B cell (primary cell): ENCODE results near the gene POTEB3. TPM values are rescaled to one million over a fixed set of nuclear protein-coding genes. Genes with fewer than 3 reads are reported as not detected.
"Not testable (repeated sequence)": the region's sequence is repeated elsewhere in the genome, so short reads cannot be mapped to it uniquely, and the experiment has no call there.

Source experiments
- ATAC-seq: fragments of 200-7000 bp; cut with Tn5 transposase; one replicate; pipeline ENCODE4 v1.10.0; 2021; ENCODE audit warnings: low read depth, mild to moderate bottlenecking, moderate number of reproducible peaks, moderate library complexity
- CTCF ChIA-PET: fragments of 350-600 bp; sonication (Branson Sonifier 250); formaldehyde crosslinking; loops from one replicate; lab custom pipeline; 2021; ENCODE audit warnings: antibody characterized with exemption, inconsistent platforms; lab: Charles Lee
- POLR2A ChIA-PET: fragments of 350-600 bp; sonication (Branson Sonifier 250); formaldehyde crosslinking; loops from one replicate; lab custom pipeline; 2021; ENCODE audit warnings: antibody characterized with exemption; lab: Charles Lee
- DNase-seq: peaks from one replicate; pipeline ENCODE4 v3.0.0; 2013
- H2AFZ ChIP-seq: 2 replicates; pipeline ENCODE4 v1.6.1; 2012; ENCODE audit warnings: mild to moderate bottlenecking, low read depth, low read length; ENCODE audit not compliant: insufficient read depth, poor library complexity, severe bottlenecking
- H3K27ac ChIP-seq, 2 donors: 1 replicate in 1 of 2; 2 replicates in 1 of 2; pipeline ENCODE4 v1.5.1; 2012 to 2013; ENCODE audit warnings: low read length in 2 of 2, mild to moderate bottlenecking in 2 of 2, moderate library complexity in 1 of 2
- H3K27me3 ChIP-seq, 4 experiments: fragments of 200-600 bp in 1 of 4; sonication (generic) in 1 of 4; replicated peaks in 1 of 4; 1 replicate in 2 of 4; 2 replicates in 2 of 4; pipeline versions ENCODE4 v1.6.1 to v1.7.0; 2013 to 2016; ENCODE audit warnings: low read length in 3 of 4, mild to moderate bottlenecking in 2 of 4, mixed read lengths in 1 of 4, moderate library complexity in 1 of 4; ENCODE audit not compliant: insufficient read depth in 4 of 4, control insufficient read depth in 3 of 4; ENCODE audit errors: control extremely low read depth in 1 of 4
- H3K36me3 ChIP-seq, 2 experiments: replicated peaks in 1 of 2; 1 replicate in 1 of 2; 2 replicates in 1 of 2; pipeline versions ENCODE4 v1.6.1 to v1.7.1; 2013; ENCODE audit warnings: low read length in 1 of 2; ENCODE audit not compliant: insufficient read depth in 2 of 2, control insufficient read depth in 1 of 2; ENCODE audit errors: control extremely low read depth in 1 of 2, extremely low read depth in 1 of 2
- H3K4me1 ChIP-seq, 2 donors: fragments of 200-600 bp in 1 of 2; sonication (generic) in 1 of 2; 1 replicate in 1 of 2; 2 replicates in 1 of 2; pipeline versions ENCODE4 v1.5.1 to v1.6.1; 2013 to 2017; ENCODE audit warnings: low read length in 2 of 2; ENCODE audit not compliant: control insufficient read depth in 2 of 2, insufficient read depth in 2 of 2
- H3K4me2 ChIP-seq: replicated peaks from 2 replicates; pipeline ENCODE3; 2012; ENCODE audit warnings: mild to moderate bottlenecking, low read depth, low read length; ENCODE audit not compliant: poor library complexity, severe bottlenecking
- H3K4me3 ChIP-seq, 5 experiments: fragments of 200-600 bp in 1 of 5; sonication (generic) in 1 of 5; 1 replicate in 3 of 5; 2 replicates in 2 of 5; pipeline versions ENCODE4 v1.5.1 to v1.7.0; 2011 to 2016; ENCODE audit warnings: low read length in 4 of 5, mild to moderate bottlenecking in 4 of 5, low read depth in 2 of 5, control low read depth in 1 of 5, moderate library complexity in 1 of 5; ENCODE audit not compliant: insufficient read depth in 1 of 5; ENCODE audit errors: control extremely low read depth in 1 of 5, extremely low read depth in 1 of 5
- H3K79me2 ChIP-seq: fragments of 200-600 bp; sonication (generic); one replicate; pipeline ENCODE4 v1.6.0; 2016; ENCODE audit warnings: low read length; ENCODE audit not compliant: control insufficient read depth, insufficient read depth
- H3K9ac ChIP-seq: fragments of 200-600 bp; sonication (generic); 2 replicates; pipeline ENCODE4 v1.6.1; 2017; ENCODE audit warnings: mild to moderate bottlenecking, low read length, moderate library complexity
- H3K9me3 ChIP-seq, 3 donors: one replicate each; pipeline versions ENCODE4 v1.6.1 to v1.7.1; 2013; ENCODE audit warnings: low read length in 2 of 3; ENCODE audit not compliant: control insufficient read depth in 2 of 3, insufficient read depth in 1 of 3; ENCODE audit errors: control extremely low read depth in 1 of 3
- H4K20me1 ChIP-seq: 2 replicates; pipeline ENCODE4 v1.6.0; 2012; ENCODE audit warnings: mild to moderate bottlenecking, low read length; ENCODE audit not compliant: insufficient read depth, control insufficient read depth, poor library complexity, severe bottlenecking
- H3K27ac Mint-ChIP-seq: one replicate; pipeline ENCODE4 v1.8.0; 2021; ENCODE audit warnings: mixed read lengths
- H3K27me3 Mint-ChIP-seq: one replicate; pipeline ENCODE4 v1.8.0; 2021; ENCODE audit warnings: mixed read lengths
- H3K4me1 Mint-ChIP-seq: one replicate; pipeline ENCODE4 v1.8.0; 2021; ENCODE audit warnings: mixed read lengths
- H3K4me3 Mint-ChIP-seq: one replicate; pipeline ENCODE4 v1.8.0; 2021; ENCODE audit warnings: mixed read lengths
- H3K9me3 Mint-ChIP-seq: one replicate; pipeline ENCODE4 v1.8.0; 2022; ENCODE audit warnings: mixed read lengths; ENCODE audit not compliant: insufficient read depth
- WGBS: methylation state at CpG from one replicate; pipeline ENCODE4 v1.1.5; 2013; ENCODE audit warnings: missing lambda C conversion rate; ENCODE audit not compliant: insufficient coverage; 5-methylcytosine and 5-hydroxymethylcytosine counted together
- intact Hi-C: fragments of 100-400 bp; cut with micrococcal nuclease; formaldehyde crosslinking; loops from one replicate; pipeline ENCODE4 v1.10.0; 2022
- polyA plus RNA-seq: library from polyadenylated mRNA; depleted of rRNA; stranded (reverse); fragments of >200 nt; gene quantifications from 2 replicates; pipeline ENCODE4 v1.2.3, GENCODE V29; 2012
- total RNA-seq, 2 donors: library from RNA; stranded (reverse); fragments of 120-200 nt in 1 of 2; gene quantifications; 1 replicate in 1 of 2; 2 replicates in 1 of 2; pipeline versions ENCODE4 v1.2.3 to v1.2.4, GENCODE V29; 2013 to 2022

Gene POTEB3
- total and polyA plus RNA-seq, 2 donors (not counting 1 experiment from before 2014, with no cell fraction given), result not detected

DNA sequence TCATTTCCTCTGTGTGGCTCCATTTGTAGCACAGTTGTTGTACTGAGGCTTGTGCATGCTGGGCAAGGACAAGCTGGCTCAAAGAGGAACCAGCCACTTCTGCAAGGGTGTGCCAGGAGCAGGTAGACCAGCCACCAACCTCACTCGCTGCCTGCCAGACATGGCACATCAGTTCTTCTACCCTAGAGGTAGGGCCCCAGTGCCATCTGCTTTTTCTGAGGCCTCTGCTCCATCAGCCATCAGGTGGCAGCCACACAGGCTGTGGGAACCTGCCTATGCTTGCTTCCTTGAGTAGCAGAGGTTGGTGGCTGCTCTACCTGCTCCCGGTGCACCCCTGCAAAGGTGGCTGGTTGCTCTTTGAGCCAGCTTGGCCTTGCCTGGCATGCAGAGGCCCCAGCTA lies 42.6 kb downstream of the POTEB3 start:
- H3K4me3 ChIP-seq, CTCF ChIA-PET, H3K4me1 Mint-ChIP-seq, H3K79me2 ChIP-seq, H3K9me3 ChIP-seq, H3K27ac ChIP-seq, ATAC-seq, H3K9ac ChIP-seq, intact Hi-C loops, H3K4me1 ChIP-seq, H3K36me3 ChIP-seq, H4K20me1 ChIP-seq, H3K4me3 Mint-ChIP-seq, H3K27ac Mint-ChIP-seq, H3K27me3 ChIP-seq, H2AFZ ChIP-seq, H3K4me2 ChIP-seq, DNase-seq, POLR2A ChIA-PET, H3K9me3 Mint-ChIP-seq, H3K27me3 Mint-ChIP-seq: not testable (repeated sequence)
- WGBS, result no CpG with 5 or more reads among the region's 2 CpGs

DNA sequence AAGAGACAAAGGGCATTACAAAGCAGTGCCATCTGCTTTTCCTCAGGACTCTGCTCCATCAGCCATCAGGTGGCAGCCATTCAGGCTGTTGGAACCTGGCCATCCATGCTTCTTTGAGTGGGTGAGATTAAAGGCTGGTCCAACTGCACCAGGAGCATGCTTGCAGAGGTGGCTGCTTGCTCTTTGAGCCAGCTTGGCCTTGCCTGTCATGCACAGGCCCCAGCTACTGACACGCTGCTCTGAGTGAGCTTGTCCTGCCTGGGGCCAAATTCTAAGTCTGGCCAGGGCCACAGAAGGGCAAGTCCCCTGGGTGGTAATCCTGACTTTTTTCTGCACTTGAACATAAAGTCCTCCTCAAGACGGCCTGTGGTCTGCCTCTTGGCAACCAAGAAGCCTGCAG lies 43.1 kb downstream of the POTEB3 start:
- DNase-seq, CTCF ChIA-PET, H3K4me1 Mint-ChIP-seq, H3K4me3 Mint-ChIP-seq, H3K79me2 ChIP-seq, POLR2A ChIA-PET, H3K4me1 ChIP-seq, H3K4me3 ChIP-seq, H3K4me2 ChIP-seq, H2AFZ ChIP-seq, intact Hi-C loops, H3K9me3 ChIP-seq, H3K27me3 ChIP-seq, H3K9me3 Mint-ChIP-seq, H3K27ac Mint-ChIP-seq, H3K9ac ChIP-seq, H3K27me3 Mint-ChIP-seq, ATAC-seq, H3K27ac ChIP-seq, H4K20me1 ChIP-seq, H3K36me3 ChIP-seq: not testable (repeated sequence)
- WGBS, result no CpG with 5 or more reads among the region's 2 CpGs

DNA sequence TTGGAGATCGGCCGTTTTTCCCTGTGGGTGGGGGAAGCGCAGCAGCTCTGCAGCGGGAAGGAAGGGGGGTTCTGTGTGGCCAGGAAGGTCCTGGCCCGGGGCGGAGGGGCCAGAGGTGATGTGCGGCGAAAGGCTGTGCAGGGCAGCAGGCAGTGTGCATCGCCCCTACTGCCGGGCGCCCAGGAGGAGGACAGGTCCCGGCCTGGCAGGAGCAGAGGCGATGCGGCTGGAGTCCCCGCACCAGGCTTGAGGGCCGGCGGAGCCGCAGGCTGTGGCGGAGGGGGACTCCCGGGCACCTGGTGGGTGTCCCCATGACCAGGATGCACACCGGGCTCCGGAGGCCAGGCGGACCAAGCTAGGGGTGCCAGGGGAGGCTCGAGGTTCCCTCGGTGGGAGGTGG lies 54.3 kb downstream of the POTEB3 start:
- H3K27me3 ChIP-seq, H3K27me3 Mint-ChIP-seq, H3K4me3 ChIP-seq, H3K27ac ChIP-seq, H3K27ac Mint-ChIP-seq, ATAC-seq, H3K4me2 ChIP-seq, H4K20me1 ChIP-seq, H3K4me1 Mint-ChIP-seq, DNase-seq, H3K9me3 ChIP-seq, H3K36me3 ChIP-seq, H2AFZ ChIP-seq, intact Hi-C loops, H3K4me1 ChIP-seq, CTCF ChIA-PET, H3K79me2 ChIP-seq, H3K9ac ChIP-seq, POLR2A ChIA-PET, H3K4me3 Mint-ChIP-seq, H3K9me3 Mint-ChIP-seq: not testable (repeated sequence)
- 100% methylated on average over 6 of the region's 25 CpGs for WGBS

DNA sequence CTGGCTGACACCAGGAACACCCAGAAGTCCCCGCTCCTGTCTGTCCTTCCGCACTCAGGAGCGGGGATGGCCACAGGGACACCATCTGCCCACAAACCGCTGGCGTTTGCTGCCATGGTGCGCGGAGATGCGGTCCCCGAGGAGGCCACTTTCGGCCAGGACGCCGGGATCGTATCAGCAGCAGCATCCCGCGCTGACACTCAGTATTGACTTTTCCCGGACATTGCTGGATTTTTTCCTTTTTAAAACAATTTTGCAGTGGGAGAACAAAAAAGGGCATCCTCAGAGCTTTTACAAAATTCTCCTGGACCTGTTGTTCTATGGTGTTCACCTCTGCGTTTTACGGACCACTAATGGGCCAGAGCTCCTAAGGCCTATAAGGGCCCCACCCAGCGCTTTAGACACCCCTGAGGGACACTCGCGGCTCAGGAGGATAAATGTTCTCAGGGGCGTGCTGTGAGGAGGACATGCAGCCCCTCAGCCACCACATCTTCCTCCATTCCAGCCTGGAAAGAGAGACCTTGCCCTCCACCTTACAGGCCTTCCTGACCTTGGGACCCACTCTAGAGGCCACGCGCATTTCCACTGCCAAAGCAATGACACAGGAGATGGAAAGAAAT lies 56.3 kb downstream of the POTEB3 start:
- H3K27me3 Mint-ChIP-seq, H3K27me3 ChIP-seq, POLR2A ChIA-PET, H3K9me3 Mint-ChIP-seq, H3K36me3 ChIP-seq, intact Hi-C loops, H3K4me3 Mint-ChIP-seq, H3K9ac ChIP-seq, H3K27ac Mint-ChIP-seq, H3K4me1 ChIP-seq, H3K27ac ChIP-seq, ATAC-seq, H4K20me1 ChIP-seq, H3K4me1 Mint-ChIP-seq, CTCF ChIA-PET, H3K4me2 ChIP-seq, H3K4me3 ChIP-seq, H3K9me3 ChIP-seq, H3K79me2 ChIP-seq, DNase-seq, H2AFZ ChIP-seq: not testable (repeated sequence)
- WGBS, result 80% methylated on average over 1 of the region's 24 CpGs
